Panc1 (cell line): ENCODE data around the gene ZGRF1. TPM values are rescaled to one million over a fixed set of nuclear protein-coding genes. Genes with fewer than 3 reads are reported as not detected.

Experiments
- ATAC-seq: fragments of 200-7000 bp; cut with Tn5 transposase; 2 replicates; pipeline ENCODE4 v1.9.1; 2020; ENCODE audit warnings: mild to moderate bottlenecking, moderate library complexity
- BruUV-seq: library from RNA; stranded (reverse); fragments of 400-500 nt; replicated peaks from 2 replicates; lab custom pipeline; 2021; lab: Mats Ljungman, UMichigan
- CTCF ChIA-PET: fragments of 300-600 bp; sonication (Branson Sonifier 250); formaldehyde crosslinking; loops from one replicate; lab custom pipeline; 2022; ENCODE audit warnings: antibody characterized with exemption; lab: Charles Lee
- POLR2A ChIA-PET: fragments of 300-600 bp; sonication (Branson Sonifier 250); formaldehyde crosslinking; loops from one replicate; lab custom pipeline; 2022; ENCODE audit warnings: antibody characterized with exemption; lab: Charles Lee
- DNase-seq: peaks from one replicate; pipeline ENCODE4 v3.0.0-alpha.2; 2010; ENCODE audit warnings: low read depth, low spot score
- H3K27ac ChIP-seq: 2 replicates; pipeline ENCODE4 v1.5.1; 2011; ENCODE audit warnings: mild to moderate bottlenecking, low read length, inconsistent platforms
- H3K27me3 ChIP-seq: fragments of 200-500 bp; sonication (Bioruptor generic); 2 replicates; pipeline ENCODE4 v1.6.0; 2014; ENCODE audit warnings: low read length, inconsistent platforms; ENCODE audit not compliant: control insufficient read depth, insufficient read depth
- H3K36me3 ChIP-seq: fragments of 200-500 bp; sonication (Bioruptor generic); 2 replicates; pipeline ENCODE4 v1.5.1; 2014; ENCODE audit warnings: inconsistent platforms, mild to moderate bottlenecking, low read length, moderate library complexity; ENCODE audit not compliant: control insufficient read depth, insufficient read depth
- H3K4me1 ChIP-seq: 2 replicates; pipeline ENCODE4 v1.5.1; 2011; ENCODE audit warnings: inconsistent platforms, mild to moderate bottlenecking, low read length, moderate library complexity; ENCODE audit not compliant: control insufficient read depth, insufficient read depth
- H3K4me3 ChIP-seq, 2 experiments: 2 replicates each; pipeline ENCODE4 v1.5.1; 2011 to 2012; ENCODE audit warnings: low read depth in 2 of 2, low read length in 2 of 2, mild to moderate bottlenecking in 2 of 2, inconsistent platforms in 1 of 2, moderate library complexity in 1 of 2
- H3K9me3 ChIP-seq: fragments of 200-500 bp; sonication (Bioruptor generic); 2 replicates; pipeline ENCODE4 v1.5.1; 2014; ENCODE audit warnings: low read depth, mild to moderate bottlenecking, inconsistent platforms, low read length, moderate library complexity; ENCODE audit not compliant: control insufficient read depth, insufficient read depth
- CTCF ChIP-seq: fragments of 450-650 bp; IDR thresholded peaks from 2 replicates; pipeline ENCODE4 v1.5.1; 2017; ENCODE audit warnings: mild to moderate bottlenecking
- POLR2AphosphoS5 ChIP-seq: IDR thresholded peaks from 2 replicates; pipeline ENCODE4 v1.6.1; 2012; ENCODE audit warnings: mild to moderate bottlenecking, low read depth, low read length, moderate library complexity
- REST ChIP-seq, 2 experiments: IDR thresholded peaks; 2 replicates each; pipeline ENCODE4 v1.6.1; 2011 to 2012; ENCODE audit warnings: low read depth in 2 of 2, control low read depth in 1 of 2, low read length in 1 of 2, mild to moderate bottlenecking in 1 of 2, moderate library complexity in 1 of 2; ENCODE audit not compliant: insufficient read depth in 1 of 2
- SIN3A ChIP-seq: IDR thresholded peaks from 2 replicates; pipeline ENCODE4 v1.6.1; 2012; ENCODE audit warnings: low read depth, mild to moderate bottlenecking, low read length, moderate library complexity, borderline replicate concordance; ENCODE audit not compliant: insufficient read depth
- TCF7L2 ChIP-seq: IDR thresholded peaks from 2 replicates; pipeline ENCODE4 v1.6.1; 2011; ENCODE audit warnings: mild to moderate bottlenecking, low read depth, low read length, inconsistent platforms
- in situ Hi-C: cut with HindIII; loops from 2 replicates; pipeline ENCODE4 v1.10.0; 2016; ENCODE audit warnings: low sequenced_read_pairs, low pct_unique_long_range_greater_than_20kb
- intact Hi-C: fragments of 100-400 bp; cut with micrococcal nuclease; formaldehyde crosslinking; loops from one replicate; pipeline ENCODE4 v1.10.0; 2022; ENCODE audit not compliant: unreplicated experiment
- total RNA-seq: library from RNA; stranded (reverse); gene quantifications from one replicate; pipeline ENCODE4 v1.2.1, GENCODE V29; 2021; ENCODE audit not compliant: unreplicated experiment

The ZGRF1 gene
- total RNA-seq, 1 experiment from 2014 or later: 7.4 TPM

GRCh38 chr4:112546476-112546875 lies 90.2 kb downstream of the ZGRF1 start:
- Histone ChIP-seq H3K9me3 (no peaks in the 10 kb centered on the region), H3K36me3 (no peaks in the 10 kb centered on the region), H3K27ac (no peak overlapping the region), H3K4me1 (no peaks in the 10 kb centered on the region), H3K27me3 (no peaks in the 10 kb centered on the region), H3K4me3 (no peak overlapping the region)
- BruUV-seq: no TSS peak
- POLR2A ChIA-PET: no interaction called here
- CTCF ChIA-PET: no interaction called here
- DNase-seq: no peak
- no peak for ATAC-seq
- in situ Hi-C loops: no loop called here
- TF ChIP-seq SIN3A (no peak), TCF7L2 (no peak), REST (IDR thresholded peaks at IDR 0.05; ENCODE audit: insufficient read depth in 1 of 2, low read depth in 2 of 2, low read length in 1 of 2) (no peak), CTCF (no peak), POLR2AphosphoS5 (no peak)
- intact Hi-C loops: no loop called here

- POLR2A ChIA-PET: no interaction called here
- in situ Hi-C loops: no loop called here
These were observed 91.4 kb downstream of the ZGRF1 start for GRCh38 chr4:112545346-112545745.

More at GRCh38 chr4:112545346-112545745, 91.4 kb downstream of the ZGRF1 start:
- intact Hi-C loops: no loop called here
- DNase-seq (no peak), ATAC-seq (no peak)
- Histone ChIP-seq H3K27ac (no peak overlapping the region), H3K9me3 (no peaks in the 10 kb centered on the region), H3K27me3 (no peaks in the 10 kb centered on the region), H3K4me3 (no peak overlapping the region), H3K36me3 (no peaks in the 10 kb centered on the region), H3K4me1 (no peaks in the 10 kb centered on the region)
- TF ChIP-seq SIN3A (no peak), TCF7L2 (no peak), REST (IDR thresholded peaks at IDR 0.05; ENCODE audit: insufficient read depth in 1 of 2, low read depth in 2 of 2, low read length in 1 of 2) (no peak), CTCF (no peak)
- CTCF ChIA-PET: no interaction called here
- BruUV-seq: no TSS peak
